Measurements from ENCODE around the gene NKD1.

The NKD1 gene

DNA sequence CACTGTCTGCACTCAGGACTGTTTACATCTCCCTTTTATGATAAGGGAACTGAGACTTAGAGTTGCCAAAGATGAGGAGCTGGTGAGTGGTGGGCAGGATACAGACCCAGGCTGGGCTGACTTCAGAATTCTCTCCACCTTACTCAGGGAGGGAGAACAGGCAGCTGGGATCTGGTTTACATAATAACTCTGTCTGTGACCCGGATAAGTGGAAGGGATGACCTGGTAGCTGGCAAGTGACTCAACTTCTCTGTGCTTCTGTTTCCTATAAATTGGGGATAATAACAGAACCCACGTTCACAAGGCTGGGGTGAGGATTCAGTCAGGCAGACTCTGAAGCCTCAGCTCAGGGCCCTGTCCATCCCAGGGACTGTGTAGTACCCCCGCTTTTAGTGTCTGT, 130.3 kb downstream of the NKD1 start:
- no peak for DNase-seq

GRCh38 chr16:50679266-50679665, 131.1 kb downstream of the NKD1 start:
- no peak for DNase-seq

DNA sequence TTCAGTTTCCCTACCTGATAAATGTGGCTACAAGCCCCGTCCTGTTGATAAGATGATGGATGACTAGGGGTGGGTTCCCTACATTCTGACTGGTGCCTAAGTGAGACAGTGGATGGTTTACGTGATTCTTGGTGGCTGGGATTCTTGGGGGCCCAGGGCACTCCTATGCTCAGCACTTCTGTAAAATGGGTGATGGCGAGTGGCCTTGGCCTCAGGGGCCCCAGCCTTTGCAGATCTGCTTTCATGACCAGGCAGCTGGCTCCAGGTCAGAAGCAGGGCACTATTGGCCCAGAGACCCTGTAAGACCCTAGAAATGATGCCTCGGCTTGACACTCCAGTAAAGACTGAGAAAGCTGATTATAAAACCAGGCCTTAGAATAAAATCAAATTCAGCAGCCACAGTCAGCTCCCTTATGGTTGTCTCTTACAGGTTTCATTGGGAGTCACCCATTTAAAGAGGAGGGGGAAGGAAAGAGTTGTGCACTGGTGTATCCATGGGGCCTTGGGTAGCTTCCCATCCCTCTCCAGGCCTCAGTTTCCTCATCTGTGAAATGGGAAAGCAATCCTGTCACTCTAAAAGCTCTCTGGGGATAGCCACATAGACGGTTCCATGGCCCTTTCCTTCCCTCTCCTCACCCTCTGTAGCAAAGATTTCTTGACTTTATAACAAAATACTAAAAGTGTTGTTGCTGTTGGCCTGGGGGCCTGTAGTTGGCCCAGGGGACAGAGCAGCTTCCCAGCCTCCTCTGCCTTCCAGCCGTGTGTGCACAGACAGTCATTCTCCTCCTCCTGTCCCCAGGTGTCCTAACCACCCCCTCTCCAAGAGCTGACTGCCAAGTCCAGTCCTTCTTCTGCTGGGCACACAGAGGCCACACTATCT, 131.7 kb downstream of the NKD1 start:
- DNase-seq: no peak

GRCh38 chr16:50680556-50680893, 132.3 kb downstream of the NKD1 start:
- DNase-seq: no peak

GRCh38 chr16:50681021-50681885, 133.1 kb downstream of the NKD1 start, which contains the start of gene SNX20:
Gene SNX20, minus strand, starts transcription at chr16:50681312. Its CDS starts 3,786 bp downstream, at chr16:50677526.
- DNase-seq: peak; percentile 84

DNA sequence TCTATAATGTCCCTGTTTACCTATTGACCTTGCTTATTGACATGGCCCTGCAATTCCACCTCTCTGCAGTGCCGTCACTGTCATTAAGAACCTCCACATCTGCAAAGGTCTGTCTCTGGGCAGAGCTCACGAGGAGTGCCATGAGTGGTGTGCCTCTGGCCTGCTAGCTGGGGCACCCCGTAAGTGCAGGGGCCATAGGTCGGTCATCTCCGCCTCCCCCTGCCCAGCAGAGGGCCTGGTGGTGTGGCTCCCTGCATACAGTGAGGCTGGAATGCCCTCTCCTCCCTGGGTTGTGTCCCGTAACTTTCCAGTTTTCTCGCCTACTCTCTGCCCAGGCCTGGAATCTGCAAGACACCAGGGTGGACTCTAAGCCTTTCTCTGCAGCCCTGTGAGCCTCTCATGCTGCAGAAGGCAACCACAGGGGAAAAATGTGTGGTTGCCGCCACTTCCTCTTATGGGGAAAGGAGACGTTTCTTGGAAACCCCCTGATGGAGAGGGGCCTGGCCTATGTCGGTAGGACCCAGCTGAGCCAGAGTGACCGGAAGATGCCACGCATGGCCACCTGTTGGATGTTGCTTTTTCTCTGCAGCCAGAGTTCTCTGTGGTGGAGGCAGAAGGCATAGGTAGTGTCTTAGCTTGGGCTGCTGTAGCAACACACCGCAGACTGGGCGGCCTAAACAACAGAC, 135.6 kb downstream of the NKD1 start:
- DNase-seq: peak; percentile 80

DNA sequence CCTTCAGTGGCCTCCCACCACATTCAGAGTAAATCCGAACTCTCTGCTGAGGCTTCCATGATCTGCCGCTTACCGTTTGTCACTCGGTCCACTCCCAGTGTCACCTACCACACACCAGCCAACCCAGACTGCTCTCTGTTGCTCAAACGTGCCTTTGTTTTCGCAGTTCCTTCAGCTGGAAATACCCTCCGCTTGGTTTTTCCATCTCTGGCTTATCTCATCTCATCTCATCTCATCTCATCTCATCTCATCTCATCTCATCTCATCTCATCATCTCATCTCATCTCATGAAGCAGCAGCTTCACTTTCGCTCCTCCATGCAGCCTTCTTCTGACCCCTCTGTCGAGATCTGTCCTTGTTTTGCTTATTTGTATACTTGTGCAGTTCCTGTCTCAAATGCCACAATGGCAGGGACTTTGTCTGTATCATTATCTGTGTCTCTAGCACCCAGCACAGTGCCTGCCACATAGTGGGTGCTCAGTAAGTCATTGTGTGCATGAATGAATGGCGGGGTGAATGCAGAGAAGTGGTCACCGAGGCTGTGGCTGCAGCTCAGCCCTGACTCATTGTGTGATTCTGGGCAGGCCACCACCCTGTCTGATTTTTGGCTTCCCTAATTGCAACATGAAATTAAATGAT, 136.7 kb downstream of the NKD1 start:
- DNase-seq: peak; percentile 67

GRCh38 chr16:50685462-50686063, 137.4 kb downstream of the NKD1 start:
- peak; percentile 56 for DNase-seq

DNA sequence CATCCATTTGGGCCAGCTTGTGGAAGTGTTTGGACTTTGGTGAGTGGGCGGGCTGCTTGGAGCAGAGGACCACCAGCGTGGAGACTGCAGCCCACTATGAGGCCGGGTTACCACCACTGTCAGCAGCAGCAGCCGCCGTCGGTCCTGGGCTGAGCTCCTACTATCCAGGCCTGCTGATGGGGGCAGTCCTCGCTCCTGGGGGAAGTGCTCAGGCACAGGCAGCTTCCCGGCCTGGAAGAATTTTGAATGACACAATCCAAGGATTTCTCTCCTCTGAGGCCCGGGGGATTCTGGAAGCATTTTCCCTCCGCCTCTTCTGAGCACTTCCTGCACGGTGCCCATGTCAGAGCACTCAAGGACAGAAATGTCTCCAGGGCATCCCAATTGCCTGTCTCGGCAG, 139.9 kb downstream of the NKD1 start:
- DNase-seq: no peak

GRCh38 chr16:50688867-50689266, 140.7 kb downstream of the NKD1 start:
- DNase-seq: no peak

DNA sequence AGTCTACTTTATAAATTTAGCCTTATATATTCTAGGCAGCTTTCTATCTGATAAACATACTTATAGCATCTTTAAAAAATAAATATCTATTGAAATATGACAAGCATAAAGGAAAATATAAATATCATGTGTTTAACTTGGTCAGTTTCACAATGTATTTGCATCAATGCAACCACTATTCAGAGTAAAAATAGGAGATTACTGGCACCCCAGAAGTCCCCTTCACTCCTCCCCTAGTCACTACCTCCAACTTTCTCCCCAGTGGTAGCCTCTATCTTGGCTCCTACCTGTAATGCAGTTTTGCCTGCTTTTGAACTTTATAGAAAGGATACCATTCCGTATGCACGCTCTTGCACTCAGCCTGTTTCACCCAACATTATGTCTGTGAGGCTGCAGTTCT, 142.0 kb downstream of the NKD1 start:
- DNase-seq: no peak

GRCh38 chr16:50692644-50692998, 144.4 kb downstream of the NKD1 start:
- DNase-seq: no peak

GRCh38 chr16:50692999-50693781, 145.0 kb downstream of the NKD1 start, which contains the start of gene NOD2:
Gene NOD2, plus strand, starts transcription at chr16:50693606. Its CDS starts 5,890 bp downstream, at chr16:50699496.
- DNase-seq: no peak

GRCh38 chr16:50694206-50694605, 146.0 kb downstream of the NKD1 start:
- DNase-seq: no peak

DNA sequence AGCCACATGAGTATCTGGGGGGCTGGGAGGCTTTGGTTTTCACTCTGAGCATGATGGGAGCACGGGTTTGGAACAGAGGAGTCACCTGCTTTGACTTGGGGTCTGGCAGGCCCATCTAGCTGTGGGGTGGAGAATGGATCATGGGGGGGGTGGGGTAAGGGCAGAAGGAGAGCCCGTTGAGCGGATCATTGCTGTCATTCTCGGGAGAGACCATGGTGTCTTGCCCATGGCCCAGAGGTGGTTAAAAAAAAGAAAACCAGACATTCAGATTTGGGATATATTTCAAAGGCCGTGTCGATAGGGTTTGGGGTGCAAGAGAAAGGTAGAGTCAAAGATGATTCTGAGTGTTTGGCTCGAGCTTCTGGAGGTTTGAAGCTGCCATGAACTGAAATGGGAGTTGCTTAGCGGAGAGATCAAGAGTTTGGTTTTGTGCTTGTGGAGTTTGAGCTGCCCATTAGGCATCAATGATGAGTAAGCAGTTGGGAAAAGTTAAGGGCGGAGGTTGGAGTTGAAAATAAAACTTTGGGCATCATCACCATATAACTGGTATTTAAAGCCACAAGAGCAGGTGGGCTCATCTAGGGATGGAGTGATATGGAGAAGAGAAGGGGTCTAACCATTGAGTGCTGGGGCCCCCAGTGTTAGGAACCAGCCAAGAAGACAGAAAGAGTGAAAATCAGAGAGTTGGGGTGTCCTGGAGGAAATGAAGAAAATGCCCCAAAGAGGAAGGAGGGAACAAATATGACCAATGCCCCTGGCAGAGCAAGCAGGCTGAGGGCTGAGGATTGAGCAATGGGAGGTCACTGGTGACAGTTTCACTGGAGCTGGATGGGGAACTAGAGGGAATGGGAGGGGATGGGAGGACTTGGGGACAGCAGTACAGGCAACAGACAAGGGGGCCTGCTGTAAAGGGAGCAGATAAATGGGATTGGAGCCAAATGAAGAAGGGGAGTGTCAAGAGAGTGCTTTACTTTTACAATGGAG, 147.1 kb downstream of the NKD1 start:
- peak; percentile 74 for DNase-seq

DNA sequence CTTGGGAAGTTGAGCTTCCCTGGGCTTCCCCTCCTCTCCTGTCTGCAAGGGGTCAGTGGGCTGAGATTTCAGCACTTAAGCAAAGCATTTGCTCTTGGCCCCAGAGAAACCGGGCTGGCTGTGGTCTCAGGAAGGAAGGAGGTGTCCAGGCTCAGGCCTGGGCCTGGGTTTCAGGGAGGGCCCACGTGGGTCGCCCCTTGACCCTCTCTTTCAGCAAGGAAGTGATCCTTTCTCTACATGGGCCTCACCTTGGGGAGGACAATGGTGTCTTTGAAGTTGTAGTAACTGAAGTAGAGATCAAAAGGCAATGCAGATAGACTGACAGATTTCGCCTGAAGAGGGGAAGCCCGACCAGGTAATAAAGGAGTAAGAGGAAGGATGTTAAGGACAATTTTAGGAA, 147.9 kb downstream of the NKD1 start:
- DNase-seq: no peak

- DNase-seq: peak; percentile 92
Measured at GRCh38 chr16:50696575-50697420, 148.6 kb downstream of the NKD1 start.

DNA sequence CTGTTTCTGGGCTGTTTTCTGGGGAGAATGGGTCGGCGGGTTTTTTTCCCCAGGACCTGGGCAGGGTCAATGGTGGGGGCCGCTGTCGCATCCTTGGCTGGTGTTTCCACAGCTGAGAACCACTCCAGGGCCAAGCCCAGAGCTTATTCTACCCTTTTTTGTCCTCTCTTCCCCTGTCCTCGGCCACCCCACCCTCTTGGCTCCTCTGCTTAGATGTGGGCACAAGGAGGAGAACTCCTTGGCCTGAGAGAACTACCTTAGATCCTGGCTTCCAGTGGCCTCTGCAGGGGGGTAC, 149.2 kb downstream of the NKD1 start:
- DNase-seq: no peak

Measured in CD4-positive, alpha-beta T cell treated with Interleukin-15 for 1 hour (primary cell).